ENCODE measurements around the gene CTDSPL. TPM values are rescaled to one million over a fixed set of nuclear protein-coding genes. Genes with fewer than 3 reads are reported as not detected.

CTDSPL gene
- total and polyA plus RNA-seq, 2 of the 8 experiments (the other 6 are each of a cell fraction or from before 2014, with no cell fraction given): 20.3 to 42.2 TPM

- H3K27ac ChIP-seq (ENCODE audit: low read depth, low read length): no peak overlapping the region
- no peak for FAIRE-seq
- H3K27me3 ChIP-seq (replicated peaks in 1 of 4; ENCODE audit: control insufficient read depth in 3 of 4, extremely low read depth in 1 of 4, insufficient read depth in 3 of 4, low read length in 3 of 4): no peaks in the 10 kb centered on the region
- no peak for TF ChIP-seq CHD2 (IDR thresholded peaks at IDR 0.05; ENCODE audit: low read length)
- no peak for TF ChIP-seq HDAC2 (IDR thresholded peaks at IDR 0.05; ENCODE audit: borderline replicate concordance in 1 of 2, low read depth in 2 of 2, low read length in 2 of 2)
- TF ChIP-seq CBX5 (IDR thresholded peaks at IDR 0.05; ENCODE audit: low read depth, low read length): no peak
- TF ChIP-seq BACH1 (IDR thresholded peaks at IDR 0.05; ENCODE audit: low read length): no peak
- no peak for TF ChIP-seq E2F6 (IDR thresholded peaks at IDR 0.05)
- TF ChIP-seq YY1 (IDR thresholded peaks at IDR 0.05; ENCODE audit: low read depth, low read length): no peak
- no peak for TF ChIP-seq KDM1A (IDR thresholded peaks at IDR 0.05; ENCODE audit: borderline replicate concordance, low read length)
- no peak for TF ChIP-seq EGR1 (IDR thresholded peaks at IDR 0.05; ENCODE audit: borderline replicate concordance, low read depth, low read length)
- no peak for TF ChIP-seq SIX5 (IDR thresholded peaks at IDR 0.05; ENCODE audit: low read depth, low read length)
- TF ChIP-seq KDM5A (IDR thresholded peaks at IDR 0.05; ENCODE audit: low read length): no peak
- TF ChIP-seq FOSL1 (IDR thresholded peaks at IDR 0.05; ENCODE audit: insufficient read depth, low read depth, low read length): no peak
- no peak for TF ChIP-seq TEAD4 (IDR thresholded peaks at IDR 0.05; ENCODE audit: low read depth, low read length)
- TF ChIP-seq EP300 (IDR thresholded peaks at IDR 0.05; ENCODE audit: borderline replicate concordance in 1 of 2, low read depth in 2 of 2, low read length in 2 of 2): no peak
- no peak for TF ChIP-seq POLR2AphosphoS5 (IDR thresholded peaks at IDR 0.05; ENCODE audit: low read depth, low read length)
Observed at GRCh38 chr3:38006031-38006430, 144.4 kb downstream of the CTDSPL start.

More at GRCh38 chr3:38006031-38006430, 144.4 kb downstream of the CTDSPL start:
- Histone ChIP-seq H2BK15ac (ENCODE audit: low read length) (no peak overlapping the region), H3K4me1 (replicated peaks in 1 of 4; ENCODE audit: control insufficient read depth in 3 of 4, insufficient read depth in 4 of 4, low read length in 3 of 4) (no peaks in the 10 kb centered on the region), H3K9ac (replicated peaks in 1 of 4; ENCODE audit: extremely low read depth in 1 of 4, low read depth in 3 of 4, low read length in 3 of 4) (no peak overlapping the region), H2BK120ac (replicated peaks; ENCODE audit: low read depth, low read length) (no peak overlapping the region), H3K23me2 (ENCODE audit: low read depth, low read length) (no peaks in the 10 kb centered on the region), H3K56ac (replicated peaks; ENCODE audit: insufficient read length, low read depth, low read length) (no peak overlapping the region), H3K9me3 (ENCODE audit: insufficient read depth in 2 of 2, low read depth in 1 of 2, low read length in 1 of 2) (no peaks in the 10 kb centered on the region), H2AK5ac (ENCODE audit: low read depth, low read length) (no peak overlapping the region), H2BK20ac (ENCODE audit: low read length) (no peak overlapping the region), H4K5ac (ENCODE audit: insufficient read length, low read depth, low read length) (no peak overlapping the region), H3K79me2 (ENCODE audit: control insufficient read depth in 1 of 2, insufficient read depth in 2 of 2, low read length in 2 of 2) (no peaks in the 10 kb centered on the region), H4K91ac (replicated peaks; ENCODE audit: insufficient read length, low read length) (no peak overlapping the region), H3K18ac (ENCODE audit: extremely low read depth, low read length) (no peak overlapping the region), H2BK5ac (ENCODE audit: low read depth, low read length) (no peak overlapping the region), H3K4me3 (ENCODE audit: extremely low read depth in 1 of 4, insufficient read depth in 2 of 4, low read depth in 3 of 4, low read length in 4 of 4) (no peak overlapping the region), H2AFZ (ENCODE audit: low read length) (no peak overlapping the region), H4K20me1 (replicated peaks in 1 of 2; ENCODE audit: control insufficient read depth in 1 of 2, insufficient read depth in 2 of 2, low read length in 2 of 2) (peaks cover 0 to 6% of the 10 kb centered on the region in 2 experiments), H4K8ac (ENCODE audit: extremely low read depth, insufficient read depth, low read length) (no peak overlapping the region), H3K36me3 (ENCODE audit: control insufficient read depth in 2 of 4, insufficient read depth in 4 of 4, low read length in 3 of 4) (peaks cover 0 to 2% (median under 1%) of the 10 kb centered on the region in 4 experiments; a peak in 1 of 8 replicates), H3K23ac (ENCODE audit: insufficient read length) (no peak overlapping the region), H3K14ac (ENCODE audit: insufficient read length) (no peak overlapping the region), H3K4ac (replicated peaks; ENCODE audit: insufficient read length, low read depth, low read length) (no peak overlapping the region), H3K79me1 (ENCODE audit: low read depth, low read length) (no peaks in the 10 kb centered on the region), H2BK12ac (ENCODE audit: low read depth, low read length) (no peak overlapping the region), H3K4me2 (ENCODE audit: insufficient read depth in 1 of 2, low read depth in 2 of 2, low read length in 2 of 2) (no peak overlapping the region)
- WGBS, 2 experiments (ENCODE audit: extremely low coverage in 1 of 2, insufficient coverage in 1 of 2, insufficient read length in 1 of 2, insufficient replicate concordance in 2 of 2, low coverage in 1 of 2, low lambda C conversion rate in 2 of 2, missing lambda C conversion rate in 1 of 2): 92% methylated on average over 5 of the region's 5 CpGs; no CpG with 5 or more reads in 1 of the 2 experiments
- DNase-seq (ENCODE audit: low read depth in 1 of 2, low spot score in 2 of 2): no peak
- POLR2A ChIA-PET (ENCODE audit: partially characterized antibody): interaction anchor here (1.1 kb wide), 1 partner anchor 10 kb away, joined by 4 read pairs; no protein-coding TSS in a partner anchor
- CTCF ChIA-PET (ENCODE audit: partially characterized antibody): interaction anchor here (0.8 to 2.4 kb wide), 8 partner anchors 14 to 312 kb away, joined by 3 to 12 read pairs (median 5); partner anchors contain the start of gene PLCD1
